Measurements from ENCODE around the gene SFXN4.

- peak; percentile 79; the same call in 1 of the 2 replicates for TF ChIP-seq MAZ (IDR thresholded peaks at IDR 0.05; ENCODE audit: borderline replicate concordance, low read depth, low read length)
- TF ChIP-seq MXI1 (IDR thresholded peaks at IDR 0.05; ENCODE audit: borderline replicate concordance, low read depth, low read length): no peak; the same call in 1 of the 2 replicates
- TF ChIP-seq POLR2A (IDR thresholded peaks at IDR 0.05; ENCODE audit: low read depth, low read length): peak; percentile 93
- no peak for TF ChIP-seq ELK1 (IDR thresholded peaks at IDR 0.05; ENCODE audit: borderline replicate concordance, low read depth, low read length)
- 0 out of 2 replicates have a peak, but pooled peaks have one; percentile 13 for TF ChIP-seq CTCF (conservative IDR thresholded peaks at IDR 0.05; ENCODE audit: low read depth, low read length)
Measured at GRCh38 chr10:119178372-119179119, 13.0 kb upstream of the SFXN4 start, which contains the start of gene PRDX3.

Data from IMR-90 (cell line).